LNCaP clone FGC (cell line): ENCODE results near the gene C4BPB.

Source experiments
- DNase-seq: peaks from one replicate; pipeline ENCODE4 v3.0.0-alpha.2; 2011; ENCODE audit warnings: low read depth
- H3K4me3 ChIP-seq: 2 replicates; pipeline ENCODE4 v1.5.1; 2011; ENCODE audit warnings: mild to moderate bottlenecking, low read depth, low read length, control low read depth
- TF ChIP-seq, protein P1 (sequence below): IDR thresholded peaks from 2 replicates; pipeline ENCODE4 v1.5.1; 2012; ENCODE audit warnings: mild to moderate bottlenecking; ENCODE audit not compliant: control insufficient read depth, insufficient read depth; ENCODE audit errors: extremely low read depth

Gene C4BPB

DNA sequence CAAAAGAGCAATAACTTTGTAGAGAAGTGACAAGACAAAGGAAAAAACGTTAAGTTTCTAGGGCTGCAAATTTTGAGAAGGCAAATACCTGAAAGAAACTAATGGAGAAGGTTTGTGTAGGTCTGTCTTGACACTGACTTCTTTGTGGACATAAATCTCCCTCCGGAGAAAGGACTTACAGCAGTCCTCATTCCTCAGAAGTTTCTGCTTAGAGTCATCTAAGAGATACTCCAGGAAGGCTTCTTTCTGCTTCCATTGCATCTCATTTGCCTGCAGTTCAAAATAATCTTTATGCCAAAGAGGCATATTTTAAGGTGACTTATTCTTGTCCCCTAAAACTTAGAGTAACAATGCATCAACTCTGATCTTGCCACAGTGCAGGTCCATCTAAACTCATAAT lies 4.4 kb upstream of the C4BPB start:
- H3K4me3 ChIP-seq = no peak overlapping the region
- TF ChIP-seq, protein P1, sequence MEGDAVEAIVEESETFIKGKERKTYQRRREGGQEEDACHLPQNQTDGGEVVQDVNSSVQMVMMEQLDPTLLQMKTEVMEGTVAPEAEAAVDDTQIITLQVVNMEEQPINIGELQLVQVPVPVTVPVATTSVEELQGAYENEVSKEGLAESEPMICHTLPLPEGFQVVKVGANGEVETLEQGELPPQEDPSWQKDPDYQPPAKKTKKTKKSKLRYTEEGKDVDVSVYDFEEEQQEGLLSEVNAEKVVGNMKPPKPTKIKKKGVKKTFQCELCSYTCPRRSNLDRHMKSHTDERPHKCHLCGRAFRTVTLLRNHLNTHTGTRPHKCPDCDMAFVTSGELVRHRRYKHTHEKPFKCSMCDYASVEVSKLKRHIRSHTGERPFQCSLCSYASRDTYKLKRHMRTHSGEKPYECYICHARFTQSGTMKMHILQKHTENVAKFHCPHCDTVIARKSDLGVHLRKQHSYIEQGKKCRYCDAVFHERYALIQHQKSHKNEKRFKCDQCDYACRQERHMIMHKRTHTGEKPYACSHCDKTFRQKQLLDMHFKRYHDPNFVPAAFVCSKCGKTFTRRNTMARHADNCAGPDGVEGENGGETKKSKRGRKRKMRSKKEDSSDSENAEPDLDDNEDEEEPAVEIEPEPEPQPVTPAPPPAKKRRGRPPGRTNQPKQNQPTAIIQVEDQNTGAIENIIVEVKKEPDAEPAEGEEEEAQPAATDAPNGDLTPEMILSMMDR = no peak
- DNase-seq = no peak

DNA sequence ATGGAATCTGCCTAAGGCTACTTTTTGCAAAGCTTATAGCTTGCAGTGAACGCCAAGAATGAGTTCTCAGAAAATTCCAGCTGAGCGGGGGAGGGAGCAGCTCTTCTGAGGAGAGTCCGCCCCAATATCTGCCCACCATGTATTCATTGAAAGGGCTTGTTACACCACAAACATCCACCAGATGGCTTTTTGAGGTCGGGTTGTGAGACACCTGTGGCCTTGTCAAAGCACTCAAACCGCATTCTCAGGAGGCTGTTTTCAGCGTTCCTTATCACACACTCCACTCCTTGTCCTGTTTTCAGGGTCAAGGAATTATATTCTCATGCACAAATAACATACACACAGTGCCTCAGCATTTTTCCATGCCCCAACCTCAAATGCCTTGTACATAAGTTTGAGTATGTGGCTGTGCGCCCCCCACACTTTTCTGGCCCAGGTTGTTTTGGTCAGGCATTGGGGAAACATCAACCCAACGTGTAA lies 3.9 kb upstream of the C4BPB start:
- H3K4me3 ChIP-seq = no peak overlapping the region
- peak; percentile 40 for DNase-seq
- TF ChIP-seq, protein P1 = peak; percentile 65

DNA sequence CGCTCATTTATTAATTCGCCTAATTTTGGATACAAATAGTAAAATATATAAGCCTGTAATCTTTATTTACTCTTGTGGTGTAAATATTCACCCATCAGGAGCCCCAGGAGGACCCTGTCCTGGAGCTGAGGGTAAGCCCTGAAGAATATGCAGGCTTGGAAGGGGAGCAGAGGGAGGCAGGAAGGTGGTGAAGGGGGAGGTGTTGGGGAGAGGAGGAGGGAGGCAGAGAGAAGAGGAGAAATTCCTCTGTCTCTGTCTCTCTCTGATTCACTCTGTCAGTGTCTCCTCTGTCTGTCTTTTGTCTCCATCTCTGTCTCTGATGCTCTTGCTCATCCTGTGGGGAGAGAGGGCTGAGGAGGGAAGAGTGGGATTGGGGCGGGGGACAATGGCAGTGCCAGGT lies 2.8 kb upstream of the C4BPB start:
- TF ChIP-seq, protein P1 = no peak
- no peak for DNase-seq

DNA sequence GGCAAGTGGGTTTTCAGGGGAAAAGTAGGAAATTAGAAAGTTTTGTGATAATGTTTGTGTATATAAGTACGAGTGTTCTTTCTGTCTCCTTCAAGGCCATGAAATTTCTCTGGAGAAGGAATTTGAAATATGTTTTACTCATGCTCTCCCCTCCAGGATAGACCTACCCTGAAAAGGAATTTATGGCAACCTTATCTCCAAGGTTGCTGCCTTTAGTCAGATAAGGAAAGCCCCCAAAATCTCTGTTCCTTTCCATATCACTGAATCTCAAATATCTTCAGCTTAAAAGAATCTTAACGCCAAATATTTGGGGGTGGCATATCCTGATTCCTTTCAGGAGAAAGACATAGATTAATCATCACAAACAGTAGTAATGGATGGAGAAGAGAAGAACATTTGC lies 499 bp upstream of the C4BPB start:
- TF ChIP-seq, protein P1 = no peak
- DNase-seq = no peak
- no peak overlapping the region for H3K4me3 ChIP-seq

More for the DNA sequence above, 2.8 kb upstream of the C4BPB start:
- no peak overlapping the region for H3K4me3 ChIP-seq

DNA sequence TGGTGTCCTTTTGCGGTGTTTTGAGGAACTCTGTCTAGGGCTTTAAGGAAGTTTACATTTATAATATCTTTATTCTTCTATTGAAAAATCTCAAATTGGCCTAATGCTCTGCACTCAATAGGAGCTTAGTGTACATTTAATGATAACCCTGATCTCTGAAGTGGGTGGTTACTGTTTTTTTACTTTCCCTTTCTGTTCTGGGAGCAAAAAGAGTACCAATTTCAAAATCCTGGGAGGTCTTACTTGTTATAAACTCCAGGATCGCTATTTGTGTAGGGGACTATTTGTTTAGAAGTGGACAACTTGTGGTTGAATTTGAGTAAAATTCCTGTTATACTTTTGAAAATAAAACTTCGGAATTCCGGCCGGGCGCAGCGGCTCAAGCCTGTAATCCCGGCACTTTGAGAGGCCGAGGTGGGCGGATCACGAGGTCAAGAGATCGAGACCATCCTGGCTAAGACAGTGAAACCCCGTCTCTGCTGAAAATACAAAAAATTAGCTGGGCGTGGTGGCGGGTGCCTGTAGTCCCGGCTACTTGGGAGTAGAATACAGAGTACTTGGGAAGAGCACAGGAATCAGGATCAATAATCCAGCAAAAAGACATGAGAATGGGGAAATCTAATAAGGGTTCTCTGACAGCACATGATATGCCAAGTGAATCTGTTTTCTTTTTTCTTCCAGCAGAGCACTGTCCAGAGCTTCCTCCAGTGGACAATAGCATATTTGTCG lies 1.1 kb downstream of the C4BPB start:
- no peak for DNase-seq
- TF ChIP-seq, protein P1 = no peak
- no peak overlapping the region for H3K4me3 ChIP-seq

DNA sequence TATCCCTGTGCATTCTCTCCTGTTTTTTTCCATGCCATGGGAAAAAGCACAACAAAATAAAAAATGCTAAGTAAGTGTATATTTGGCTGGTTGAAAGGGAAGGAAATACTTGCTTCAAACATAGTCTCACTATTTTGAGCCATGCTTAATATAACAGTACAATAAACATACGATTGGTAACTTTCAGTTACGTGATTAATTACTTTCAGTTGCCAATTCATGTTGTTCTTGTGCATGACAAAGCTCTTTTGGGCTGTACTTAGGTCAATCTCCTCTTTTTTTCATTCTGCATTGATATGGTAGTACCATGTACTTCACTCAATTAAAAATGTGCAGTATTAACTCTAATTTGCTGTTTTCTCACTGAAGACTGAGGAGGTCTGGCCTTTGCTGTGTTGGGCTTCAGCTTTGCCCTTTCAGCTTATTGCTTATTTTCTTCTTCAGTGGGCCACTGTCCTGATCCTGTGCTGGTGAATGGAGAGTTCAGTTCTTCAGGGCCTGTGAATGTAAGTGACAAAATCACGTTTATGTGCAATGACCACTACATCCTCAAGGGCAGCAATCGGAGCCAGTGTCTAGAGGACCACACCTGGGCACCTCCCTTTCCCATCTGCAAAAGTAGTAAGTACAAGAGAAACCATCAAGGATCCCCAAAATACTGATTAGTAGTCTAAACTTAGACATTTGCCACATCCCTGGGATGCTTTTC lies 2.7 kb downstream of the C4BPB start:
- TF ChIP-seq, protein P1 = no peak

DNA sequence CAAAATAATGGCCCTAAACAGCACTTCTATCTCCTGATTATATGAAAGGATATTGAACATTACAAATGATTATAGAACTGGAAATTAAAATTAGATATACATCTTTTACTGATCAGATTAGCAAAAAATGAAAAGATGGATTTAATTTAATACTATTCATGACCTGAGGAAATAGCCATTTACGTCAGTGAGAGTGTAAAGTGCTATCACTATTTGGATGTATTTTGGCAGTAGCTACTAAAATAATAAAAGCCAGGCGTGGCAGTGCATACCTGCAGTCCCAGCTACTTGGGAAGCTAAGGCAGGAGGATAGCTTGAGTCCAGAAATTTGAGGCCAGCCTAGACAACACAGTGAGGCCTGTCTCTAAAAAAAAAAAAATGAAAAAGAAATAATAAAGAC lies 5.3 kb downstream of the C4BPB start:
- H3K4me3 ChIP-seq = no peak overlapping the region
- TF ChIP-seq, protein P1 = no peak
- DNase-seq = no peak

More for the DNA sequence above, 2.7 kb downstream of the C4BPB start:
- DNase-seq = no peak
- H3K4me3 ChIP-seq = no peak overlapping the region
